Measurements from ENCODE around the gene GNAI3. TPM values are rescaled to one million over a fixed set of nuclear protein-coding genes. Genes with fewer than 3 reads are reported as not detected.

Gene GNAI3
- total RNA-seq, 6 donors from 2014 or later, result 2.2 to 9.0 (median 6.0) TPM

- H3K27ac ChIP-seq, result no peak overlapping the region
- ATAC-seq (ENCODE audit: low FRiP score in 2 of 2) (no peak), DNase-seq (no peak)
- no peaks in the 10 kb centered on the region for H3K9me3 ChIP-seq
- no peaks in the 10 kb centered on the region for H3K27me3 ChIP-seq
- H3K4me3 ChIP-seq, result no peak overlapping the region
- WGBS, 2 donors, result 59 to 67% methylated on average over 2 of the region's 2 CpGs
- no peak for TF ChIP-seq POLR2AphosphoS5 (IDR thresholded peaks at IDR 0.05)
- no peaks in the 10 kb centered on the region for H3K36me3 ChIP-seq
- peaks cover 6 to 15% (median 12%) of the 10 kb centered on the region in 4 donors for H3K4me1 ChIP-seq
These were observed 104.9 kb downstream of the GNAI3 start for GRCh38 chr1:109653306-109653705.

DNA sequence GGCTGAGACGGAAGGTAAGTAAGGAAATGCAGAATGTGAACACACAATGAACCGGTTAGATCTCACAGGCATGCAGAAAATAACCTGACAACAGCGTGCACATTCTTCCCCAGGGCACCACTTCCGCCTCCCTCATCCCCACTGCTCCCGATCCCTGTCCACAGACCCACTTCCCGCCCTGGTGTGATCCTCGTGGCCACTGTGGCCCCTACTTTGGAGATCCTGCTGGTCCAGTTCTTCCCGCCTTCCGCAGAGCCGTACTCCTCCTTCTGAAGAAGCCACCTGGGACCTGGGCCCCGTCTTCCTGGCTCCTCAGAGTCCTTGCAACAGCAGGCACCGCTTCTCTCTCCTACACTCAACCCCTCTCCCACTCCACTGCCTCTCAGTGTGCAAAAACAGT is 106.1 kb downstream of the GNAI3 start:
- H3K9me3 ChIP-seq, result no peaks in the 10 kb centered on the region
- DNase-seq (no peak), ATAC-seq (ENCODE audit: low FRiP score in 2 of 2) (no peak)
- no peak overlapping the region for H3K4me3 ChIP-seq
- peaks cover 0 to 4% (median 0%) of the 10 kb centered on the region in 4 donors for H3K36me3 ChIP-seq
- H3K27me3 ChIP-seq, result no peaks in the 10 kb centered on the region
- peaks cover 6 to 15% (median 12%) of the 10 kb centered on the region in 4 donors for H3K4me1 ChIP-seq
- no peak overlapping the region for H3K27ac ChIP-seq
- 86 to 92% methylated on average over 12 of the region's 12 CpGs for WGBS, 2 donors
- TF ChIP-seq POLR2A (IDR thresholded peaks at IDR 0.05) (no peak), EP300 (IDR thresholded peaks at IDR 0.05) (no peak), CTCF (IDR thresholded peaks at IDR 0.05) (no peak), POLR2AphosphoS5 (IDR thresholded peaks at IDR 0.05) (no peak)

DNA sequence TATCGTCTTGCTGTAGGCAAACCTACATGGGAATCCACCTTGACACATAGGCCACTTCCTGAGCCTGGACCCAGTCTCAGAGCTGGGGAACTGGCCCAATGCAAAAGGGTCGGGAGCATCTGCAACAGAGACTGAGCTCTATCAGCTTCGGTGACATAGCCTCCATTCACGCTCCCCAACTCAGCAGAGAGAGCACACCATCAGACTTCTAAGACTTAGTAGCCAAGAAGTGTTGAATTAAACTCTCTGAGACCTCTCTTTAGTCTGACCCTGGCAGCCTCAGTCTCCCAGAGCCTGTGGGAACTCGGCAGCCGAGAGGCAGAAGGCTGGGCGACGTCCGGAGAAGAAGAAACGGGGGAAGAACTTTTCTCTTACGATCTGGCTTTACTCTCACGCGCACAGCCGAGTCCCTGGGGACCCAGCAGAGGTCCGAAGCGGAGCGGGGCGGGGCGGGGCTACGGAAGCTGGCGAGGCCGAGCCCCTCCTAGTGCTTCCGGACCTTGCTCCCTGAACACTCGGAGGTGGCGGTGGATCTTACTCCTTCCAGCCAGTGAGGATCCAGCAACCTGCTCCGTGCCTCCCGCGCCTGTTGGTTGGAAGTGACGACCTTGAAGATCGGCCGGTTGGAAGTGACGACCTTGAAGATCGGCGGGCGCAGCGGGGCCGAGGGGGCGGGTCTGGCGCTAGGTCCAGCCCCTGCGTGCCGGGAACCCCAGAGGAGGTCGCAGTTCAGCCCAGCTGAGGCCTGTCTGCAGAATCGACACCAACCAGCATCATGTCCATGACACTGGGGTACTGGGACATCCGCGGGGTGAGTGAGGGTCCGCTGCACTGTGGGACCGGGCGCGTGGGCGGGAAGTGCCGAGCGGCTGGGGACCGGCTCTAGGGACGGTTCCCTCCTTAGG is 107.5 kb downstream of the GNAI3 start, which contains the start of gene GSTM4:
TSS of gene GSTM4 (plus strand) at position 485 of the 905 bp plus-strand sequence. CDS start at position 776, 291 bp downstream.
- no peaks in the 10 kb centered on the region for H3K9me3 ChIP-seq
- ATAC-seq (ENCODE audit: low FRiP score in 2 of 2) (peak; percentile 95 to 97), DNase-seq (peak; percentile 86 to 97)
- 3 to 6% methylated on average over 6 to 38 of the region's 54 CpGs for WGBS, 2 donors
- no peaks in the 10 kb centered on the region for H3K27me3 ChIP-seq
- peaks cover 0 to 13% (median 0%) of the 10 kb centered on the region in 4 donors for H3K36me3 ChIP-seq
- peaks cover 6 to 15% (median 12%) of the 10 kb centered on the region in 4 donors for H3K4me1 ChIP-seq
- H3K27ac ChIP-seq, result peak within 1 kb of the TSS; percentile 63 to 88 (median 82)
- TF ChIP-seq POLR2AphosphoS5 (IDR thresholded peaks at IDR 0.05), result peak; percentile 60 to 63
- peak in 3 of 6 experiments; percentile 7 to 32 (median 17) for TF ChIP-seq CTCF (IDR thresholded peaks at IDR 0.05)
- TF ChIP-seq EP300 (IDR thresholded peaks at IDR 0.05), result no peak
- peak in 3 of 4 donors; percentile 18 to 54 (median 24) for TF ChIP-seq POLR2A (IDR thresholded peaks at IDR 0.05)
- H3K4me3 ChIP-seq, result peak within 1 kb of the TSS; percentile 61 to 83 (median 72)

- Histone ChIP-seq H3K4me3 (no peak overlapping the region), H3K4me1 (peaks cover 6 to 15% (median 12%) of the 10 kb centered on the region in 4 donors), H3K9me3 (no peaks in the 10 kb centered on the region), H3K27me3 (no peaks in the 10 kb centered on the region), H3K27ac (no peak overlapping the region), H3K36me3 (peaks cover 0 to 18% (median 0%) of the 10 kb centered on the region in 4 donors)
- ATAC-seq (ENCODE audit: low FRiP score in 2 of 2) (no peak), DNase-seq (no peak)
- 96 to 100% methylated on average over 1 to 4 of the region's 4 CpGs for WGBS, 2 donors
- TF ChIP-seq POLR2AphosphoS5 (IDR thresholded peaks at IDR 0.05), result no peak
- TF ChIP-seq CTCF (IDR thresholded peaks at IDR 0.05), result no peak
- no peak for TF ChIP-seq POLR2A (IDR thresholded peaks at IDR 0.05)
- no peak for TF ChIP-seq EP300 (IDR thresholded peaks at IDR 0.05)
These were observed 109.0 kb downstream of the GNAI3 start for GRCh38 chr1:109657395-109657794.

GRCh38 chr1:109657970-109658369 is 109.6 kb downstream of the GNAI3 start:
- Histone ChIP-seq H3K4me3 (no peak overlapping the region), H3K36me3 (peaks cover 0 to 18% (median 0%) of the 10 kb centered on the region in 4 donors), H3K27ac (no peak overlapping the region), H3K9me3 (no peaks in the 10 kb centered on the region), H3K27me3 (no peaks in the 10 kb centered on the region), H3K4me1 (peaks cover 6 to 15% (median 12%) of the 10 kb centered on the region in 4 donors)
- TF ChIP-seq POLR2A (IDR thresholded peaks at IDR 0.05) (no peak), POLR2AphosphoS5 (IDR thresholded peaks at IDR 0.05) (no peak), CTCF (IDR thresholded peaks at IDR 0.05) (no peak), EP300 (IDR thresholded peaks at IDR 0.05) (no peak)
- no peak for DNase-seq
- WGBS, 2 donors, result 85 to 90% methylated on average over 7 of the region's 7 CpGs
- no peak for ATAC-seq (ENCODE audit: low FRiP score in 2 of 2)

Data from upper lobe of left lung (tissue), 6 donors.